ENCODE results near the gene CEBPG.

DNA sequence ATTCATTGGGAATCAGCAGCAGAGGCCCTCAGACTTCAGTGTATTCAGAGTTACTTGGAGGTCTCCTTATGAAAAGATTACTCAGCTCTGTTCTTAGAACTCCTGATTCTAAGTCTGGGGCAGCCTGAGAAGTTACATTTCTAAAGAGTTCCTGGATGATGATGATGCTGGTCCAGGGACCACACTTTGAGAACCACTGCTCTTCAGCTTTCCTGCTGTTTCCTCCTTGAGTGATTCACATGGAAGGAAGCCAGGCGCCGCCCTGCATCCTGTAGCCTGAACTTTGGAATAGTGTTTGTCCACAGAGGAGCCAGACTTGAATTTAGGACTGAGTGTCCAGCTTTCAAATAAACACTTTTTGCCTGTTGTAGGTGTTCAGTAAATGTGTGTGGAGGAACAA lies 2.9 kb downstream of the CEBPG start:
- TF ChIP-seq CTCF (IDR thresholded peaks at IDR 0.05) (no peak), POLR2AphosphoS5 (IDR thresholded peaks at IDR 0.05) (peak; percentile 45 to 75 (median 54)), POLR2A (IDR thresholded peaks at IDR 0.05) (no peak)

Data from stomach (tissue), 4 donors.